Measurements from ENCODE around the gene COX6B2.

COX6B2 gene

GRCh38 chr19:55319785-55320184 lies 34.7 kb downstream of the COX6B2 start:
- TF ChIP-seq CTCF (IDR thresholded peaks at IDR 0.05; ENCODE audit: unreplicated experiment in 3 of 3), result no peak
- Mint-ChIP-seq H3K4me1 (no peaks in the 10 kb centered on the region), H3K36me3 (ENCODE audit: low read depth) (no peaks in the 10 kb centered on the region), H3K4me3 (peak overlapping the region; percentile 61 to 80 (median 75)), H3K9me3 (no peaks in the 10 kb centered on the region), H3K27me3 (ENCODE audit: low read depth) (peaks cover 14% of the 10 kb centered on the region), H3K27ac (peak overlapping the region in 1 of 3 experiments; percentile 49)

GRCh38 chr19:55316646-55317045 lies 37.9 kb downstream of the COX6B2 start:
- Mint-ChIP-seq H3K36me3 (ENCODE audit: low read depth) (peaks cover 7% of the 10 kb centered on the region), H3K9me3 (no peaks in the 10 kb centered on the region), H3K27me3 (ENCODE audit: low read depth) (peaks cover 6% of the 10 kb centered on the region), H3K4me3 (no peak overlapping the region), H3K4me1 (peaks cover 10% of the 10 kb centered on the region), H3K27ac (no peak overlapping the region)
- TF ChIP-seq CTCF (IDR thresholded peaks at IDR 0.05; ENCODE audit: unreplicated experiment in 3 of 3), result no peak

GRCh38 chr19:55315956-55316525 lies 38.5 kb downstream of the COX6B2 start:
- no peak overlapping the region for H3K27ac Mint-ChIP-seq
- peaks cover 7% of the 10 kb centered on the region for H3K36me3 Mint-ChIP-seq (ENCODE audit: low read depth)
- H3K27me3 Mint-ChIP-seq (ENCODE audit: low read depth), result peaks cover 6% of the 10 kb centered on the region
- no peak for TF ChIP-seq CTCF (IDR thresholded peaks at IDR 0.05; ENCODE audit: unreplicated experiment in 3 of 3)
- peaks cover 10% of the 10 kb centered on the region for H3K4me1 Mint-ChIP-seq
- H3K9me3 Mint-ChIP-seq, result no peaks in the 10 kb centered on the region
- no peak overlapping the region for H3K4me3 Mint-ChIP-seq

GRCh38 chr19:55314396-55314795 lies 40.1 kb downstream of the COX6B2 start:
- H3K36me3 Mint-ChIP-seq (ENCODE audit: low read depth), result peaks cover 16% of the 10 kb centered on the region
- H3K27ac Mint-ChIP-seq, result peak overlapping the region in 1 of 3 experiments; percentile 68
- no peak overlapping the region for H3K4me3 Mint-ChIP-seq
- peaks cover 2% of the 10 kb centered on the region for H3K27me3 Mint-ChIP-seq (ENCODE audit: low read depth)
- H3K4me1 Mint-ChIP-seq, result peaks cover 10% of the 10 kb centered on the region
- no peak for TF ChIP-seq CTCF (IDR thresholded peaks at IDR 0.05; ENCODE audit: unreplicated experiment in 3 of 3)
- no peaks in the 10 kb centered on the region for H3K9me3 Mint-ChIP-seq

GRCh38 chr19:55312621-55313512 lies 41.7 kb downstream of the COX6B2 start:
- Mint-ChIP-seq H3K27me3 (ENCODE audit: low read depth) (no peaks in the 10 kb centered on the region), H3K4me3 (no peak overlapping the region), H3K9me3 (no peaks in the 10 kb centered on the region), H3K4me1 (peaks cover 10% of the 10 kb centered on the region), H3K27ac (peak overlapping the region; percentile 56 to 89 (median 60)), H3K36me3 (ENCODE audit: low read depth) (peaks cover 26% of the 10 kb centered on the region)
- no peak for TF ChIP-seq CTCF (IDR thresholded peaks at IDR 0.05; ENCODE audit: unreplicated experiment in 3 of 3)

All from nephron (organoid).